Epithelial cell of prostate (primary cell): Measurements from ENCODE around the gene MYMK.

Experiments
- DNase-seq: peaks from one replicate; pipeline ENCODE4 v3.0.0-alpha.2; 2011; ENCODE audit warnings: low read depth, low spot score
- H3K27ac ChIP-seq: fragments of 450-650 bp; 2 replicates; pipeline ENCODE4 v1.5.1; 2017; ENCODE audit warnings: mild to moderate bottlenecking

MYMK gene

DNA sequence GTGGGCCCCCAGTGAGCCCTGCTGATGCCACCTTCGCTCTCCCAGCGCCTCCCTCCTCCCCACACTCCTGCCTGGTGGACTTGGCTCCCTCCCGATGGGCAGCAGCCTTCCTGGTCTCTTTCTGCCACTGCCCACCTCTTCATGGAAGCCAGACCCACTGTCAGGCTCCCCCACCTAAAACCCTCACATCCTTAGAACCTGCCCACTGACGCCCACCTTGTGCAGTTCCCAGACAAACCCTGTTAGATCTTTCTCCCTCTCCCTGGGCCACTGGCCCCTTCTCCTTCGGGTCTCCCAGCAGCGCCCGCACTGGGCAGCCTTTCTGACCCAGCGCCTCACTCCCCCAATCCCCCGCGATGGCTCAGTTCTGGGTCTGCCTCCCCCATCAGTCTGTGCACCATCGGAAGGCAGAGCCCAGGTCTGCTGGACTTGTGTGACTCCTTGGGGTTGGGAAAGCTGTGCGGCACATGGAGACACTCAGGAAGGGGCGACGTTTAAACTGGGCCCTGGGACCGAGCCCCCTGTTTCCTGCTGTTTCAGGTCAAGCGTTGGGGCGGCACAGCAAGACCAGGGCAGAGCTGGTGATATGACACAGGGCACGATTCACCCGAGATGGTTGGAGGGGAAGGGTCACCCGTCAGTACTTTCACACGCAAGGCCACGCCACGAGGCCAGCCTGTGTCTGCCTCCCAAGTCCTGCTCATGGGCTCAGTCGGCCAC, 17.4 kb downstream of the MYMK start:
- no peak overlapping the region for H3K27ac ChIP-seq
- no peak for DNase-seq

DNA sequence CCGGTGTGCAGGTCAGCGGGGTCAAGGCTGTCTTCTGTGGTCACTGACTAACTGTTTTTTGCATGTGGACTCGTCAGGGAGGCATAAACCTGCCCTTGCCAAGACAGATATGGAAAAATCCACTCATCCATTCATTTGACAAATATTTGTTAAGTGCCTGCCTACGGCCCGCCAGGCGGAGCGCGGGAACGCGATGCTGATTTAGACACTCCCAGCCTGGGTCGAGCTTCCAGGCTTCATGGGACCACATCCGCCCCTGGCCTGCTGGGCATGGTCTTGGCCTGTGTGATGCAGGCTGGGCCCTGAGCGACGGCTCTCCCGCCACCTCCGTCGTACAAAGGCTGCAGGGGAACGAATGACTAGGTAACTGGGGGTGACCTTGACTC, 18.1 kb downstream of the MYMK start:
- H3K27ac ChIP-seq, result no peak overlapping the region
- no peak for DNase-seq

DNA sequence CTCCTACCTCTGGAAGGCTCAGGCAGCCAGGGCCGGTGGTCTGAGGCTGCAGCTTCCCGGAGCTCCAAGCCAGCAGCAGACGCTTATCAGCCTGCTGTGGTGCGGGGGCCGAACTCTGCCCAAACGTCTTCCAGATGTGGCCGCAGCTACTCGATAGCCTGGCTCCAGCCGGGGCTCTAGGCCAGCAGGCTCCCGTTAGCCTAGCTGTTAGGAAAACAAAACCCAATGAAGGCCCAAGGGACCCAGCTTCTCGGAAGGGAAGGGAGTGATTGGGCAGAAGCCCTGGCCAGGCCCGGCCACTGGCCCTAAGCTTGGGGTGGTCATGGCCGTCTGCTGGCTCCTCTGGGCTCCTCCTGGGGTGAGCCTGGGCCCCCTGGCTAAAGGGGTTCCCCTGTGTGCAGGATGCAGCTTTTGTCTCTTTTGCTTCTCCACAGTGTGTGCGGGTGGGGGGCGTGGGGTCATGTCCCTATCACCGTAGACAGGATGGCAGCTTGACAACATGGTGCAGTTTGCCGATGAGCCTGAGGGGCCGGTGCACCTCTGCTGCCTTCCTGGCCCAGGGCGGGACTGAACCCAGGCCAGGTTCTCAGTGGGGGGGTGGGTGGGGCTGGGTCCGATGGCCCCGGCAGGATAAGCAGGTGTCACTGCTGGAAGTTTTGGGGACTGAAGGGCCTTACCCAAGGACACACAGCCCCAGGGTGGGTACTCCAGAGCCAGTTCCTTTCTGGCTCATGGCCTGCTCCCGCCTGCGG, 18.7 kb downstream of the MYMK start:
- no peak overlapping the region for H3K27ac ChIP-seq
- DNase-seq, result no peak

GRCh38 chr9:133505186-133505830, 19.5 kb downstream of the MYMK start:
- H3K27ac ChIP-seq, result no peak overlapping the region
- DNase-seq, result no peak

DNA sequence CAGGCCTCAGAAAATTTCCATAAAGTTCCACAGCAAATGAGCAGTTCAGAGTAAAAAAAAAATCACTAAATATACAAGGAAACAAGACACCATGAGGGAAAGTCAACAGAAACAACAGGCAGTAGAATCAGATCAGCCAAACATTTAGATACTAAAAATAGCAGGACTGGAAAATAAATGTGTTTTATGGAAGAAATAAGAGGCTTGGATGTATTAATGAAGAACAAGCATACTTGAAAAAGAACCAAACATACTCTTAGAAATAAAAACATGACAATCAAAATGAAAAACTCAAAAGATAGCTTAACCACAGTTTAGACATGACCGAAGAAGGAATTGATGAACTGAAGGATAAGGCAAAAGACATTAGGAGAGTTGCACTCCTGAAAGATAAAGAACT, 22.6 kb downstream of the MYMK start:
- no peak for DNase-seq
- no peak overlapping the region for H3K27ac ChIP-seq

GRCh38 chr9:133499892-133500270, 24.9 kb downstream of the MYMK start:
- no peak for DNase-seq
- H3K27ac ChIP-seq, result no peak overlapping the region

- no peak overlapping the region for H3K27ac ChIP-seq
- no peak for DNase-seq
Measured at GRCh38 chr9:133499132-133499891, 25.4 kb downstream of the MYMK start.

DNA sequence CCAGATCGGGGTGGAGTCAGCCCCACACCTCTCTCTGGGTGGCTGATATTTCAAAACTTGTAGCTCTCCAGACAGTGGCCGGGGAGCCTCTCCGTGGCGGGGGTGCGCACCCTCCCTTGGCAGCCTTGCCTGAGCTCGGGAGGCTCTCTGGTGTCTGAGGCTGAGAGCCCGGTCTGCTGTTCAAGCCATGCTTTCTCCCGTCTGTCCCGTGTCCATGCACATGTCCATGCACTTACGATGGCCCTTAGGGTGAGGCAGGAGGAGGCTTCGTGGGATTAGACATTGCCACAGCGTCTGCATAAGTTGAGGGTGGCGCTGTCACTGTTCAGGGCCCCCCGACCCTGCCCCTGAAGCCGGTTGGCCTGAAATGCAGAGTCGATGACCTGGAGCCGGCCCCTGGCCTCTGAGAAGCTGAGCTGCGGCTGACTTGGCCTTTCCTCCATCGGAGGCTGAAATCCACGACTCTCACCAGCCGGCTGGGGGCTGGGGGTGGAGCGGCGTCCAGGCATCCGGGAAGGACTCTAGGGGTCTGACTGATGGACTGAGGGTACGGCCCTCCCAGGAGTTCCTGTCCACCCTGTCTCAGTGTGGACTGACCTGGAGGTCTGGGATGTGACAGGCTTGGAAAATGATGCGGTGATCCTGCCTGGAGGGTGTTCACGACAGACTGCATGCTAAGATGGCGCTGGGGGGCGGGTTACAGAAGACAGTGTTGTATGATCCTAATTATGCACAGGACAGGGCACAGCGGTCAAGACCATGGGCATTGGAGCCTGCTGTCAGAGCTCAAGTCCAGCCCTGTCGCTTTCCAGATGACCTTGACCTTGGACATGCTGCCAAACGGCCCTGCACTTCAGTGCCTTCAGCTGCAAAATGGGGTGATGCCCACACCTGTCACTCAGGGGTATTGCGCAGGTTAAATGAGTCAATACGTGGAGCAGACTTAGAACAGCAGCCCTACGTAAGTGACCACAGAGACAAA, 27.6 kb downstream of the MYMK start:
- no peak overlapping the region for H3K27ac ChIP-seq
- no peak for DNase-seq

GRCh38 chr9:133495327-133496293, 29.1 kb downstream of the MYMK start:
- no peak for DNase-seq
- H3K27ac ChIP-seq, result no peak overlapping the region

- DNase-seq, result no peak
- no peak overlapping the region for H3K27ac ChIP-seq
Measured at GRCh38 chr9:133494636-133495326, 30.0 kb downstream of the MYMK start.

- DNase-seq, result no peak
Measured at GRCh38 chr9:133493845-133494540, 30.8 kb downstream of the MYMK start.

DNA sequence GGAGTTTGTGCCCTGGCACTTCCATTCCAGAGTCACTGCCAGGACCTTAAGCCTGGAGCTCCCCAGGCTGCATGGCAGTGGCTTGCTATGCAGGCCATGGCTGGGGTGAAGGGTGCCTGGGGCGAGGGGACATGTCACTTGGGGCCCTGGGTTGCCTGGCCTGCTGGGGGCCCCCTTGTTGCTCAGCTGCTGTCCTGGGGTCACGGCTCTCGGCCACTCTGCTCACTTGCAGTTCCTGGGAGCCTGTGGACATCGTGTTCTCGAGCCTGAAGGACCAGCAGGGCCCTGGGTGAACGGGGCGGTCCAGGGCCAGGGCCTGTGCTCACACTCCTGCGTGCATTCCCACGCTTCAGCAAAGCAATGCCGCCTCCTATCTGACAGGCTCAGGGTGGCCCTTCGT, 31.3 kb downstream of the MYMK start:
- DNase-seq, result no peak
- H3K27ac ChIP-seq, result no peak overlapping the region

More at GRCh38 chr9:133493845-133494540, 30.8 kb downstream of the MYMK start:
- H3K27ac ChIP-seq, result no peak overlapping the region

DNA sequence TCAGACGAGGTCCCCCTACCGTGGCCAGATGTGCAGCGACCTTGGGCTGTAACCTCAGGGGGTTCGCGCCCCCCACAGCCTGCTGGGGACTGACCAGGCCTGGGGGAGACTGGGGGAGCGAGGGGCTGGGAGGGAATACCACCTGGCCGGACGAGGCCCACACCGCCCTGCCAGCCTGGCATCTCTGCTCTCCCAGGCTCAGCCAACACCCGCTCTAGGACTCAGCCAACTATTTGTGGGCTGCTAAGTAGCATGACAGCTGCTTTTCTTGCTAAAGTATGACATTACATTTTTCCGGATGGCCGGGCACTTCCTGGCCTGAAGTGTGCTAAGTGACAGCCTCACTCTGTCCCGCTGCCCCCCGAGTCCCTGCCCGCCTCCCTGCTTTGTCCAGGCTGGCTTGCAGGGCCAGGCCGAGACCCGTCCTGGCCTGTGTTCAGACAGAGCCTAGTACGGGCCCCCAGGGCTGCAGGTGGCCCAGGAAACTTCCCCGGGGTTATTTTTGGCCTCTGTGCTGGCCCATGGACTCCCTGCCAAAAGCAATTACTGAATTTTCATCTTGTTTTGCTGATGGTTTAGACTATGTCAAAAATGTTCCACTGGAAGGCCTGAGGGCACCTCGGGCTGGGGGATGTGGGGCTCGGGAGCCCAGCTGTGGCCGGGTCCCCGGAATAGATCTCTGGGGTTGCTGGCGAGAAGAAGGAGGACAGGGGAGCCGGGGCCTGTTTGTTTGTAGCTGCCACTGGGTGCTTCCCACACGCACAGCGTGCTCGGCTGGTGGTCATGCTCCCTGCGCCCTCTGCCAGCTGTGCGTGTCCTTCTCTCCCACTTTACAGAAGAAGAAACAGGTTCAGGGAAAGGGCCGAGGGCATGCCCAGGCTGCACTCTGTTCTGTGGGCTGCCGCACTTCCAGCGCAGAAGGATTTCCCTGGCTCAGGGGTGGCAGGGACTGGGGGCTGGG, 32.4 kb downstream of the MYMK start:
- DNase-seq, result no peak
- H3K27ac ChIP-seq, result peak overlapping the region; percentile 9

GRCh38 chr9:133491656-133491925, 33.2 kb downstream of the MYMK start:
- no peak overlapping the region for H3K27ac ChIP-seq
- DNase-seq, result no peak

- no peak overlapping the region for H3K27ac ChIP-seq
- DNase-seq, result no peak
Measured at GRCh38 chr9:133490865-133491655, 33.7 kb downstream of the MYMK start.
